ENCODE measurements around the gene SCFD2.

The SCFD2 gene

GRCh38 chr4:53175640-53176039, 190.2 kb downstream of the SCFD2 start:
- in situ Hi-C loops (cut with MboI; ENCODE audit: low sequenced_read_pairs, unreplicated experiment): no loop called here
- TF ChIP-seq CTCF (IDR thresholded peaks at IDR 0.05; ENCODE audit: borderline replicate concordance, control extremely low read depth, extremely low read depth, insufficient read depth, missing control alignments): no peak

GRCh38 chr4:53174823-53175222, 191.0 kb downstream of the SCFD2 start:
- no peak for DNase-seq (ENCODE audit: low spot score)
- in situ Hi-C loops (cut with MboI; ENCODE audit: low sequenced_read_pairs, unreplicated experiment): no loop called here
- TF ChIP-seq CTCF (IDR thresholded peaks at IDR 0.05; ENCODE audit: borderline replicate concordance, control extremely low read depth, extremely low read depth, insufficient read depth, missing control alignments): no peak

More at GRCh38 chr4:53175640-53176039, 190.2 kb downstream of the SCFD2 start:
- no peak for DNase-seq (ENCODE audit: low spot score)

DNA sequence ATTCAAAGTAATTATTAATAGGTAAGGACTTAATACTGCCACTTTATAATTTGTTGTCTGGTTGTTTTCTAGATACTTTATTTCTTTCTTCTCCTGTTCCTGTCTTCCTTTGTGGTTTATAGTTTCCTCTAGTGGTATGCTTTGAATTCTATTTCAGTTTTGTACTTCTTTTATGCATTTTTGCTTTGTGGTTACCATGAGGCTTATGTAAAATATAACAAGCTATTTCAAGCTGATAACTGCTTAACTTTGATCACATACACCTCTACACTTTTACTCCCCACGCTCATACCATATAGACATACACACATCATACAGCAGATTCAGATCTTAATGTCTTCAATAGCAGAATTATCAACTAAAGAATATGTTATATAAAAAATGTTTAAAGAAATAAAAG, 192.3 kb downstream of the SCFD2 start:
- in situ Hi-C loops (cut with MboI; ENCODE audit: low sequenced_read_pairs, unreplicated experiment): no loop called here
- no peak for DNase-seq (ENCODE audit: low spot score)
- no peak for TF ChIP-seq CTCF (IDR thresholded peaks at IDR 0.05; ENCODE audit: borderline replicate concordance, control extremely low read depth, extremely low read depth, insufficient read depth, missing control alignments)

GRCh38 chr4:53171797-53172196, 194.1 kb downstream of the SCFD2 start:
- no peak for DNase-seq (ENCODE audit: low spot score)
- TF ChIP-seq CTCF (IDR thresholded peaks at IDR 0.05; ENCODE audit: borderline replicate concordance, control extremely low read depth, extremely low read depth, insufficient read depth, missing control alignments): no peak

GRCh38 chr4:53169695-53170617, 195.9 kb downstream of the SCFD2 start:
- no peak for TF ChIP-seq CTCF (IDR thresholded peaks at IDR 0.05; ENCODE audit: borderline replicate concordance, control extremely low read depth, extremely low read depth, insufficient read depth, missing control alignments)
- no peak for DNase-seq (ENCODE audit: low spot score)
- in situ Hi-C loops (cut with MboI; ENCODE audit: low sequenced_read_pairs, unreplicated experiment): no loop called here

More at GRCh38 chr4:53171797-53172196, 194.1 kb downstream of the SCFD2 start:
- in situ Hi-C loops (cut with MboI; ENCODE audit: low sequenced_read_pairs, unreplicated experiment): no loop called here

DNA sequence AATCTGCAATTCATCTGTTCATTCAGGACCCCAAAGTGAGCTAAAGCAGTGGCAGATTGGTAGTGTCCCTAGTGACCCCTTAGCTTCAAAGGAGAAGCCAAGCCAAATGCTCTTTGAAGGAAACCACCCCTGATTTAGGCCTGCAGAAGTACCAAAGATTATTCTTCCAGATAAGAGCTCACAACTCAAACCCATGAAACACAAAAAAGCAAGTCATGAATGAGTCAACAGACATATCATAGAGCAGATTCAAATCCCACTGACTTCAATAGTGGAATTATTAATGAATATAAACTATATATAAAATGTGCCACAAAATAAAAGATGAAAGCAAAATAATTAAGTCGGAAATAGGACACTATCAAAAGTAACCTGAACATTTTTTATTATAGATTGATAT, 197.6 kb downstream of the SCFD2 start:
- DNase-seq (ENCODE audit: low spot score): no peak
- in situ Hi-C loops (cut with MboI; ENCODE audit: low sequenced_read_pairs, unreplicated experiment): no loop called here
- no peak for TF ChIP-seq CTCF (IDR thresholded peaks at IDR 0.05; ENCODE audit: borderline replicate concordance, control extremely low read depth, extremely low read depth, insufficient read depth, missing control alignments)
